SK-N-SH (cell line): ENCODE data around the gene AKAP6. TPM values are rescaled to one million over a fixed set of nuclear protein-coding genes. Genes with fewer than 3 reads are reported as not detected.

Experiments
- CTCF ChIA-PET: fragments of 300-600, 350-600 bp; formaldehyde crosslinking; extraction: SDS; loops from one replicate; lab custom pipeline; 2021; lab: Yijun Ruan, JAX
- POLR2A ChIA-PET: fragments of 350-600 bp; sonication (Branson Sonifier 250); formaldehyde crosslinking; extraction: SDS; loops from one replicate; lab custom pipeline; 2020; ENCODE audit warnings: antibody characterized with exemption, inconsistent platforms; lab: Yijun Ruan, JAX
- DNase-seq: peaks from one replicate; pipeline ENCODE4 v3.0.0; 2012
- H2AFZ ChIP-seq: fragments of 200-600 bp; sonication (generic); 2 replicates; pipeline ENCODE4 v1.8.1; 2016; ENCODE audit warnings: antibody characterized with exemption, mild to moderate bottlenecking, low read depth
- H3F3A ChIP-seq: fragments of 200-600 bp; sonication (generic); replicated peaks from 2 replicates; pipeline ENCODE3; 2016; ENCODE audit warnings: antibody characterized with exemption, mild to moderate bottlenecking; ENCODE audit not compliant: insufficient read depth
- H3K27ac ChIP-seq, 2 experiments: fragments of 200-500 bp in 1 of 2; fragments of 200-600 bp in 1 of 2; sonication (Bioruptor generic) in 1 of 2; sonication (generic), shearing (Covaris generic) in 1 of 2; 2 replicates each; pipeline versions ENCODE4 v1.5.1 to v1.6.1; 2014 to 2016; ENCODE audit warnings: low read depth in 2 of 2, inconsistent platforms in 1 of 2, low read length in 1 of 2, mild to moderate bottlenecking in 1 of 2, mixed read lengths in 1 of 2
- H3K27me3 ChIP-seq: fragments of 200-600 bp; sonication (generic), shearing (Covaris generic); 2 replicates; pipeline ENCODE4 v1.6.1; 2016; ENCODE audit warnings: mixed run types; ENCODE audit not compliant: insufficient read depth
- H3K36me3 ChIP-seq, 2 experiments: fragments of 200-500 bp in 1 of 2; fragments of 200-600 bp in 1 of 2; sonication (Bioruptor generic) in 1 of 2; sonication (generic) in 1 of 2; replicated peaks in 1 of 2; 2 replicates each; pipeline versions ENCODE3 to v1.5.1; 2014 to 2016; ENCODE audit warnings: low read length in 1 of 2, mild to moderate bottlenecking in 1 of 2; ENCODE audit not compliant: insufficient read depth in 2 of 2, control insufficient read depth in 1 of 2
- H3K4me1 ChIP-seq, 2 experiments: fragments of 200-500 bp in 1 of 2; fragments of 200-600 bp in 1 of 2; sonication (Bioruptor generic) in 1 of 2; sonication (generic), shearing (Covaris generic) in 1 of 2; 2 replicates each; pipeline versions ENCODE4 v1.5.1 to v1.6.1; 2014 to 2016; ENCODE audit warnings: low read depth in 1 of 2, low read length in 1 of 2, mixed run types in 1 of 2; ENCODE audit not compliant: insufficient read depth in 2 of 2, control insufficient read depth in 1 of 2
- H3K4me2 ChIP-seq: fragments of 200-600 bp; sonication (generic), shearing (Covaris generic); 2 replicates; pipeline ENCODE4 v1.6.1; 2017; ENCODE audit warnings: mixed run types
- H3K4me3 ChIP-seq, 2 experiments: fragments of 200-500 bp in 1 of 2; fragments of 200-600 bp in 1 of 2; sonication (Bioruptor generic) in 1 of 2; sonication (generic), shearing (Covaris generic) in 1 of 2; 2 replicates each; pipeline versions ENCODE4 v1.5.1 to v1.8.1; 2014 to 2016; ENCODE audit warnings: low read depth in 2 of 2, inconsistent platforms in 1 of 2, low read length in 1 of 2, mild to moderate bottlenecking in 1 of 2, mixed read lengths in 1 of 2, moderate library complexity in 1 of 2
- H3K79me2 ChIP-seq: fragments of 200-600 bp; sonication (generic); 2 replicates; pipeline ENCODE4 v1.8.1; 2017; ENCODE audit warnings: mild to moderate bottlenecking; ENCODE audit not compliant: insufficient read depth
- H3K9ac ChIP-seq: fragments of 200-600 bp; sonication (generic); 2 replicates; pipeline ENCODE4 v1.6.1; 2017; ENCODE audit warnings: mixed run types
- H3K9me2 ChIP-seq: fragments of 200-600 bp; sonication (generic); 2 replicates; pipeline ENCODE4 v1.6.1; 2017; ENCODE audit warnings: mixed run types
- H3K9me3 ChIP-seq: fragments of 200-600 bp; sonication (generic); 2 replicates; pipeline ENCODE4 v1.6.1; 2017; ENCODE audit warnings: mixed run types, mild to moderate bottlenecking, moderate library complexity
- H4K20me1 ChIP-seq: fragments of 200-600 bp; sonication (generic); 2 replicates; pipeline ENCODE4 v1.6.1; 2017; ENCODE audit warnings: mild to moderate bottlenecking, mixed run types; ENCODE audit not compliant: insufficient read depth
- CHD2 ChIP-seq: fragments of 150-350 bp; IDR thresholded peaks from 2 replicates; pipeline ENCODE4 v1.6.1; 2018; ENCODE audit warnings: low read length; ENCODE audit not compliant: partially characterized antibody
- CTCF ChIP-seq: fragments of 200-600 bp; sonication (generic); IDR thresholded peaks from 2 replicates; pipeline ENCODE4 v1.6.1; 2017; ENCODE audit warnings: antibody characterized with exemption, mild to moderate bottlenecking, moderate library complexity
- ELF1 ChIP-seq: IDR thresholded peaks from 2 replicates; pipeline ENCODE4 v1.4.0; 2012
- EP300 ChIP-seq, 2 experiments: IDR thresholded peaks; 2 replicates each; pipeline versions ENCODE4 v1.4.0 to v1.6.1; 2012; ENCODE audit warnings: borderline replicate concordance in 1 of 2, low read depth in 1 of 2, low read length in 1 of 2
- EZH2phosphoT487 ChIP-seq: fragments of 200-600 bp; sonication (generic); IDR thresholded peaks from 2 replicates; pipeline ENCODE4 v1.6.1; 2017; ENCODE audit warnings: low read depth, mixed run types, mild to moderate bottlenecking, antibody characterized with exemption, moderate library complexity, borderline replicate concordance
- FOSL2 ChIP-seq: IDR thresholded peaks from 2 replicates; pipeline ENCODE4 v1.4.0; 2012; ENCODE audit warnings: low read depth, mild to moderate bottlenecking, moderate library complexity, borderline replicate concordance
- GATA2 ChIP-seq: sonication (generic); formaldehyde crosslinking; IDR thresholded peaks from 2 replicates; pipeline ENCODE4 v1.5.0; 2020; ENCODE audit warnings: mild to moderate bottlenecking, missing genetic modification reagents
- IRF3 ChIP-seq: fragments of 150-350 bp; IDR thresholded peaks from 2 replicates; pipeline ENCODE4 v1.6.1; 2016; ENCODE audit warnings: mild to moderate bottlenecking, low read depth, low read length
- JUND ChIP-seq: IDR thresholded peaks from 2 replicates; pipeline ENCODE4 v1.4.0; 2012
- MAX ChIP-seq: IDR thresholded peaks from 2 replicates; pipeline ENCODE4 v1.4.0; 2012; ENCODE audit warnings: low read depth
- NRF1 ChIP-seq: IDR thresholded peaks from 2 replicates; pipeline ENCODE4 v1.6.1; 2012; ENCODE audit warnings: low read depth, mild to moderate bottlenecking, low read length
- POLR2AphosphoS5 ChIP-seq: IDR thresholded peaks from 2 replicates; pipeline ENCODE4 v1.6.1; 2012; ENCODE audit warnings: low read depth, low read length
- RXRA ChIP-seq: IDR thresholded peaks from 2 replicates; pipeline ENCODE4 v1.4.0; 2012; ENCODE audit warnings: low read depth, mild to moderate bottlenecking, borderline replicate concordance
- SIN3A ChIP-seq: IDR thresholded peaks from 2 replicates; pipeline ENCODE4 v1.6.1; 2012; ENCODE audit warnings: low read depth, mild to moderate bottlenecking, low read length, moderate library complexity, borderline replicate concordance
- SMC3 ChIP-seq: IDR thresholded peaks from 2 replicates; pipeline ENCODE4 v1.6.1; 2012; ENCODE audit warnings: low read depth, low read length, improper control_type of control experiment
- TEAD4 ChIP-seq: IDR thresholded peaks from 2 replicates; pipeline ENCODE4 v1.4.0; 2012; ENCODE audit warnings: mild to moderate bottlenecking, borderline replicate concordance; ENCODE audit not compliant: insufficient read depth
- USF1 ChIP-seq: IDR thresholded peaks from 2 replicates; pipeline ENCODE4 v1.4.0; 2012; ENCODE audit warnings: low read depth, borderline replicate concordance
- ZBTB33 ChIP-seq: IDR thresholded peaks from 2 replicates; pipeline ENCODE4 v1.4.0; 2012; ENCODE audit warnings: low read depth, borderline replicate concordance
- WGBS: methylation state at CpG from one replicate; pipeline ENCODE4 v1.1.6; 2017; ENCODE audit warnings: low lambda C conversion rate; 5-methylcytosine and 5-hydroxymethylcytosine counted together
- polyA plus RNA-seq, 3 experiments: library from polyadenylated mRNA; depleted of rRNA; stranded (reverse); fragments of >200 nt; gene quantifications; 2 replicates each; pipeline ENCODE4 v1.2.3, GENCODE V29; 2012

The AKAP6 gene
- polyA plus RNA-seq, 1 of the 3 experiments (the other 2 are of a cell fraction) = 1.7 TPM

GRCh38 chr14:32620303-32620702 lies 291.2 kb downstream of the AKAP6 start (continued):
- no peak for TF ChIP-seq GATA2 (CRISPR knock-in tag)
- TF ChIP-seq SIN3A = no peak
- TF ChIP-seq EP300 (IDR thresholded peaks at IDR 0.05; ENCODE audit: borderline replicate concordance in 1 of 2, low read depth in 1 of 2, low read length in 1 of 2) = peak in 1 of 2 experiments; percentile 42; a peak in 1 of 4 replicates

GRCh38 chr14:32620724-32621123 lies 291.6 kb downstream of the AKAP6 start:
- Histone ChIP-seq H3K27ac (peak overlapping the region in 1 of 2 experiments; percentile 80; a peak in 2 of 4 replicates), H3K79me2 (no peaks in the 10 kb centered on the region), H4K20me1 (no peaks in the 10 kb centered on the region), H3K4me1 (peaks cover 0 to 12% of the 10 kb centered on the region in 2 experiments; a peak in 2 of 4 replicates), H3K4me3 (no peak overlapping the region), H2AFZ (no peak overlapping the region)
- WGBS = 35% methylated on average over 1 of the region's 1 CpG
- TF ChIP-seq ELF1 (no peak), SMC3 (no peak), POLR2AphosphoS5 (no peak), TEAD4 (no peak), JUND (no peak), USF1 (no peak), CTCF (no peak), GATA2 (CRISPR knock-in tag) (no peak), NRF1 (no peak), EP300 (IDR thresholded peaks at IDR 0.05; ENCODE audit: borderline replicate concordance in 1 of 2, low read depth in 1 of 2, low read length in 1 of 2) (no peak), EZH2phosphoT487 (no peak), IRF3 (no peak), SIN3A (no peak), MAX (no peak), FOSL2 (no peak), CHD2 (no peak), ZBTB33 (no peak), RXRA (no peak)
- TF ChIP-seq, all 33 proteins: peak for 0
- CTCF ChIA-PET = interaction anchor here (1.5 kb wide), 1 partner anchor 15 kb away, joined by 3 read pairs; no protein-coding TSS in a partner anchor
- Histone ChIP-seq H3K4me2 (peak overlapping the region; percentile 16), H3F3A (peaks cover 22% of the 10 kb centered on the region), H3K9me2 (no peaks in the 10 kb centered on the region), H3K9ac (no peak overlapping the region), H3K27me3 (no peaks in the 10 kb centered on the region), H3K36me3 (peaks cover 4 to 10% of the 10 kb centered on the region in 2 experiments), H3K9me3 (peaks cover 6% of the 10 kb centered on the region; the same call in 1 of the 2 replicates)
- POLR2A ChIA-PET = no interaction called here
- no peak for DNase-seq
